ENCODE results near the gene DLG5.

- TF ChIP-seq CTCF (IDR thresholded peaks at IDR 0.05) (no peak), POLR2A (IDR thresholded peaks at IDR 0.05) (no peak), POLR2AphosphoS5 (IDR thresholded peaks at IDR 0.05) (no peak)
Observed at GRCh38 chr10:77936697-77937567, 10.4 kb upstream of the DLG5 start.
